RWPE2 (cell line): ENCODE data around the gene CCDC158.

Experiments used
- ATAC-seq: fragments of 200-7000 bp; cut with Tn5 transposase; 3 replicates; pipeline ENCODE4 v1.9.1; 2021; ENCODE audit warnings: low read depth
- DNase-seq: peaks from one replicate; pipeline ENCODE4 v3.0.0-alpha.2; 2020; ENCODE audit warnings: low spot score
- H3K27ac ChIP-seq: fragments of 450-650 bp; 2 replicates; pipeline ENCODE4 v1.5.1; 2017; ENCODE audit warnings: mild to moderate bottlenecking; ENCODE audit not compliant: poor library complexity, severe bottlenecking
- H3K27me3 ChIP-seq: fragments of 250-450 bp; sonication (Bioruptor Pico); 2 replicates; pipeline ENCODE4 v1.5.1; 2021; ENCODE audit warnings: mild to moderate bottlenecking, moderate library complexity; ENCODE audit not compliant: insufficient read depth, poor library complexity, severe bottlenecking
- H3K36me3 ChIP-seq: fragments of 250-450 bp; sonication (Bioruptor Pico); 2 replicates; pipeline ENCODE4 v1.5.1; 2020; ENCODE audit warnings: low read depth, mild to moderate bottlenecking, moderate library complexity
- H3K4me1 ChIP-seq: fragments of 250-450 bp; sonication (Bioruptor Pico); 2 replicates; pipeline ENCODE4 v1.5.1; 2021; ENCODE audit warnings: mild to moderate bottlenecking, moderate library complexity; ENCODE audit not compliant: insufficient read depth, poor library complexity, severe bottlenecking
- H3K4me3 ChIP-seq: fragments of 250-450 bp; sonication (Bioruptor Pico); 2 replicates; pipeline ENCODE4 v1.5.1; 2021; ENCODE audit warnings: mild to moderate bottlenecking, moderate library complexity; ENCODE audit not compliant: severe bottlenecking
- H3K9me3 ChIP-seq: fragments of 250-450 bp; sonication (Bioruptor Pico); 2 replicates; pipeline ENCODE4 v1.5.1; 2021; ENCODE audit warnings: mild to moderate bottlenecking, moderate library complexity; ENCODE audit not compliant: severe bottlenecking
- CTCF ChIP-seq: fragments of 450-650 bp; IDR thresholded peaks from one replicate; pipeline ENCODE4 v1.5.1; 2017; ENCODE audit warnings: mild to moderate bottlenecking, moderate library complexity; ENCODE audit not compliant: poor library complexity, severe bottlenecking

CCDC158 gene

DNA sequence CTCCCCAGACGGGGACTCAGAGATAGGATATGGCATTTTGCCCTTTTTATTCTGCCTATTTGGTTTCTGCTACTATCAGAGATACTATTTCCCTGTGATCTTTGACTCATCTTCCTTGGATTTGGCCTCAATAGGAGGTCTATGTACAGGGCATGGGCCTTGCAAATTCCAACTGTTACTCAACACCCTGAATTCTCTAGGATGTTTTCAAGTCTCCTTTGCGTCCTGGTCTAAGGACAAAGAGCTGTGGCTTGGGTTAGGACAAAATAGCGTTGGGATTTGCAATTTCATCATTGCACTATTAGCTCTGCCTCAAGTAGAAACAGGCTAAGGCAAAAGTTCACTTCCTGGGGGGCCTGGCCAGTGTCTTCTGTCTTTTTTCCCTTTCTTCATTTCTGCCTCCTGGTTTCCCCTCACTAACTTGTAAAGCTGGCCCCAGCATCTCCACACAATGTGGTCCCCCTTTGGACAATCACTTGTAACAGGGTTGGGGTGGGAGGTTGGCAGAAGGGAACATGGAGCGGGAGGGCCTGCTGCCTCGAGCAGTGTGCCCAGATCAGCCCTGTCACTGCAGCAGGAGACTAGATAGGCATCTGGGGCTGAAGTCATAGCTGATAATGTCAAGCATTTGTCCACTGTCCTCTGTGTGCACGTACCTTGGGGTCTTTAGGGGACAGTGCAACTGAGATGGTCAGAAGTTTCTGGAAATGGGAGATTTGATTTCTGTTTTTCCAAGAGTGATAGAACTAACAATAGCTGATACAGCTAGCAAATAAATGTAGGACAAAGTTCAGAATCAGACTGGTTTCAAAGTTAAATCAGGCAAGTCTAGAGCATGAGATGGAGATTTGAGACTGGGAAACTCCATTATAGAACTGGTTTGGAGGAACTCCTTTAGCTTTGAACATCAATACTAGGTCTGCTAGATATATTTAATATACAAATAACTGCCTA lies 140.2 kb downstream of the CCDC158 start:
- no peak for ATAC-seq
- no peak overlapping the region for H3K27ac ChIP-seq
- TF ChIP-seq CTCF = no peak

GRCh38 chr4:76279462-76279861 lies 141.5 kb downstream of the CCDC158 start:
- H3K9me3 ChIP-seq = no peaks in the 10 kb centered on the region
- ATAC-seq = no peak
- H3K4me1 ChIP-seq = peaks cover 4% of the 10 kb centered on the region
- no peaks in the 10 kb centered on the region for H3K27me3 ChIP-seq
- no peak overlapping the region for H3K27ac ChIP-seq
- no peak for DNase-seq
- H3K36me3 ChIP-seq = no peaks in the 10 kb centered on the region
- TF ChIP-seq CTCF = peak; percentile 27
- no peak overlapping the region for H3K4me3 ChIP-seq

More for the DNA sequence above, 140.2 kb downstream of the CCDC158 start:
- no peaks in the 10 kb centered on the region for H3K36me3 ChIP-seq
- no peak for DNase-seq
- no peak overlapping the region for H3K4me3 ChIP-seq
- peaks cover 4% of the 10 kb centered on the region for H3K4me1 ChIP-seq
- no peaks in the 10 kb centered on the region for H3K9me3 ChIP-seq
- H3K27me3 ChIP-seq = no peaks in the 10 kb centered on the region

GRCh38 chr4:76278583-76278982 lies 142.4 kb downstream of the CCDC158 start:
- no peak overlapping the region for H3K4me3 ChIP-seq
- H3K27me3 ChIP-seq = no peaks in the 10 kb centered on the region
- H3K36me3 ChIP-seq = no peaks in the 10 kb centered on the region
- H3K9me3 ChIP-seq = no peaks in the 10 kb centered on the region
- ATAC-seq (no peak), DNase-seq (no peak)
- no peak overlapping the region for H3K27ac ChIP-seq
- peaks cover 4% of the 10 kb centered on the region for H3K4me1 ChIP-seq
- no peak for TF ChIP-seq CTCF

- no peaks in the 10 kb centered on the region for H3K9me3 ChIP-seq
- no peak for TF ChIP-seq CTCF
- no peak overlapping the region for H3K27ac ChIP-seq
- H3K27me3 ChIP-seq = no peaks in the 10 kb centered on the region
- H3K36me3 ChIP-seq = no peaks in the 10 kb centered on the region
- peaks cover 4% of the 10 kb centered on the region for H3K4me1 ChIP-seq
- no peak for ATAC-seq
- DNase-seq = no peak
- H3K4me3 ChIP-seq = no peak overlapping the region
Measured at GRCh38 chr4:76277667-76278066, 143.3 kb downstream of the CCDC158 start.

DNA sequence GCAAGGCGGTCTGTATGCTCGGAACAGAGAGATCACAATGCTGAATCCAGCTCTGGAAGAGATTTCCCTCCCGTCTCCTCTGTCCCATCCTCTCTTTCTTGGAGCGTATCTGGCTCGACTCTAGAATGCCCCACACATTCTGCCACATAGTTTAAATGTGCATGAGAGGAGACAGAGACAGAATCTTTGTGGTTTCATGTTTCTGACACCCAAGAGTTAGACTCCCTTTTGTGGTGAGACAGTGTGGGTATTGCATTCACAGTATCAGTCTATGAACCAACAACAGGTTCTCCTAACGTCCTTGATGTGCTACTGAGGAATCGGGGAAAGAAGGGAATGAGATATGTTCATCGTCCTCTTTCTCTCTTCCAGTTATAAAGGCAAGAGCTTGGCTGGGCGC lies 144.1 kb downstream of the CCDC158 start:
- Histone ChIP-seq H3K4me1 (peaks cover 4% of the 10 kb centered on the region), H3K9me3 (no peaks in the 10 kb centered on the region), H3K27me3 (no peaks in the 10 kb centered on the region), H3K4me3 (no peak overlapping the region), H3K36me3 (no peaks in the 10 kb centered on the region), H3K27ac (no peak overlapping the region)
- ATAC-seq (no peak), DNase-seq (no peak)
- TF ChIP-seq CTCF = no peak
